HEK293 (cell line): Measurements from ENCODE around the gene OPCML.
A peak's percentile ranks its signal among the peaks of the same experiment; 100 is the strongest.

Experiments used
- CTCF ChIA-PET: fragments of 350-600 bp; formaldehyde crosslinking; extraction: SDS; loops from one replicate; lab custom pipeline; 2021; ENCODE audit warnings: antibody characterized with exemption; lab: Yijun Ruan, JAX
- POLR2A ChIA-PET: fragments of 300-600 bp; formaldehyde crosslinking; extraction: SDS; loops from one replicate; lab custom pipeline; 2020; ENCODE audit warnings: antibody characterized with exemption, inconsistent platforms; lab: Yijun Ruan, JAX
- H3K27ac ChIP-seq: fragments of 200-500 bp; sonication (Bioruptor generic); 2 replicates; pipeline ENCODE4 v1.5.1; 2014; ENCODE audit warnings: low read depth, low read length, control low read depth, inconsistent platforms; ENCODE audit errors: extremely low read depth
- H3K36me3 ChIP-seq, 2 experiments: fragments of 200-500 bp in 1 of 2; sonication (Bioruptor generic) in 1 of 2; 1 replicate in 1 of 2; 2 replicates in 1 of 2; pipeline ENCODE4 v1.5.1; 2014 to 2017; ENCODE audit warnings: inconsistent platforms in 2 of 2, low read length in 2 of 2; ENCODE audit not compliant: control insufficient read depth in 2 of 2, insufficient read depth in 1 of 2
- H3K4me1 ChIP-seq: fragments of 200-500 bp; sonication (Bioruptor generic); 2 replicates; pipeline ENCODE4 v1.5.1; 2014; ENCODE audit warnings: mild to moderate bottlenecking, low read length, inconsistent platforms; ENCODE audit not compliant: control insufficient read depth, insufficient read depth
- H3K4me3 ChIP-seq: 2 replicates; pipeline ENCODE4 v1.5.1; 2011; ENCODE audit warnings: low read depth, mild to moderate bottlenecking, control low read depth, low read length, moderate library complexity
- H3K9me3 ChIP-seq: fragments of 200-500 bp; sonication (Bioruptor generic); 2 replicates; pipeline ENCODE4 v1.5.1; 2014; ENCODE audit warnings: low read depth, low read length, inconsistent platforms; ENCODE audit not compliant: control insufficient read depth, insufficient read depth
- GFI1B ChIP-seq: fragments of 450-650 bp; formaldehyde crosslinking; IDR thresholded peaks from 2 replicates; pipeline ENCODE4 v1.5.1; 2016; ENCODE audit warnings: missing biosample characterization, missing genetic modification characterization
- GLI4 ChIP-seq: fragments of 450-650 bp; formaldehyde crosslinking; IDR thresholded peaks from 2 replicates; pipeline ENCODE4 v1.5.1; 2016; ENCODE audit warnings: missing biosample characterization, missing genetic modification characterization
- RBAK ChIP-seq: fragments of 450-650 bp; formaldehyde crosslinking; IDR thresholded peaks from 2 replicates; pipeline ENCODE4 v1.5.1; 2016; ENCODE audit warnings: missing biosample characterization, missing genetic modification characterization
- SALL2 ChIP-seq: fragments of 450-650 bp; formaldehyde crosslinking; IDR thresholded peaks from 2 replicates; pipeline ENCODE4 v1.5.0; 2017; ENCODE audit warnings: missing biosample characterization, mild to moderate bottlenecking, missing genetic modification characterization, borderline replicate concordance
- ZBTB1 ChIP-seq: fragments of 450-650 bp; formaldehyde crosslinking; IDR thresholded peaks from 2 replicates; pipeline ENCODE4 v1.5.1; 2016; ENCODE audit warnings: missing biosample characterization, missing genetic modification characterization
- ZBTB17 ChIP-seq: fragments of 450-650 bp; formaldehyde crosslinking; IDR thresholded peaks from 2 replicates; pipeline ENCODE4 v1.5.1; 2016; ENCODE audit warnings: missing biosample characterization, missing genetic modification characterization
- ZBTB20 ChIP-seq: fragments of 450-650 bp; formaldehyde crosslinking; IDR thresholded peaks from 2 replicates; pipeline ENCODE4 v1.5.1; 2016; ENCODE audit warnings: missing biosample characterization, missing genetic modification characterization
- ZFP3 ChIP-seq: fragments of 450-650 bp; formaldehyde crosslinking; IDR thresholded peaks from 2 replicates; pipeline ENCODE4 v1.5.1; 2016; ENCODE audit warnings: low read depth, missing biosample characterization, missing genetic modification characterization
- ZNF112 ChIP-seq: fragments of 450-650 bp; formaldehyde crosslinking; IDR thresholded peaks from 2 replicates; pipeline ENCODE4 v1.5.0; 2017; ENCODE audit warnings: missing biosample characterization, missing genetic modification characterization
- ZNF132 ChIP-seq: fragments of 450-650 bp; formaldehyde crosslinking; IDR thresholded peaks from 2 replicates; pipeline ENCODE4 v1.5.1; 2017; ENCODE audit warnings: missing biosample characterization, missing genetic modification characterization, borderline replicate concordance
- ZNF157 ChIP-seq: fragments of 450-650 bp; formaldehyde crosslinking; IDR thresholded peaks from 2 replicates; pipeline ENCODE4 v1.5.1; 2016; ENCODE audit warnings: missing biosample characterization, missing genetic modification characterization
- ZNF19 ChIP-seq: fragments of 450-650 bp; formaldehyde crosslinking; IDR thresholded peaks from 2 replicates; pipeline ENCODE4; 2016; ENCODE audit warnings: missing biosample characterization, missing genetic modification characterization, low read depth
- ZNF24 ChIP-seq: fragments of 450-650 bp; formaldehyde crosslinking; IDR thresholded peaks from 2 replicates; pipeline ENCODE4 v1.5.1; 2016; ENCODE audit warnings: missing biosample characterization, missing genetic modification characterization
- ZNF391 ChIP-seq: fragments of 450-650 bp; formaldehyde crosslinking; IDR thresholded peaks from 2 replicates; pipeline ENCODE4 v1.5.1; 2016; ENCODE audit warnings: low read depth, missing biosample characterization, missing genetic modification characterization, borderline replicate concordance
- ZNF426 ChIP-seq: fragments of 450-650 bp; formaldehyde crosslinking; IDR thresholded peaks from 2 replicates; pipeline ENCODE4 v1.5.1; 2017; ENCODE audit warnings: missing biosample characterization, missing genetic modification characterization, mild to moderate bottlenecking, inconsistent platforms, moderate library complexity
- ZNF544 ChIP-seq: fragments of 450-650 bp; formaldehyde crosslinking; IDR thresholded peaks from 2 replicates; pipeline ENCODE4 v1.5.0; 2017; ENCODE audit warnings: missing biosample characterization, missing genetic modification characterization
- ZNF558 ChIP-seq: fragments of 450-650 bp; formaldehyde crosslinking; IDR thresholded peaks from 2 replicates; pipeline ENCODE4 v1.5.1; 2016; ENCODE audit warnings: missing biosample characterization, missing genetic modification characterization
- ZNF610 ChIP-seq: fragments of 450-650 bp; formaldehyde crosslinking; IDR thresholded peaks from 2 replicates; pipeline ENCODE4 v1.5.1; 2016; ENCODE audit warnings: missing biosample characterization, missing genetic modification characterization, borderline replicate concordance
- ZNF76 ChIP-seq: fragments of 450-650 bp; formaldehyde crosslinking; IDR thresholded peaks from 2 replicates; pipeline ENCODE4; 2016; ENCODE audit warnings: low read depth, missing biosample characterization, missing genetic modification characterization, borderline replicate concordance
- ZNF768 ChIP-seq: fragments of 450-650 bp; formaldehyde crosslinking; IDR thresholded peaks from 2 replicates; pipeline ENCODE4 v1.5.1; 2018; ENCODE audit warnings: missing biosample characterization, mild to moderate bottlenecking, missing genetic modification characterization
- ZXDB ChIP-seq: fragments of 450-650 bp; formaldehyde crosslinking; IDR thresholded peaks from 2 replicates; pipeline ENCODE4 v1.5.1; 2016; ENCODE audit warnings: missing biosample characterization, missing genetic modification characterization
- TF ChIP-seq, protein P1 (sequence below): fragments of 450-650 bp; formaldehyde crosslinking; IDR thresholded peaks from 2 replicates; pipeline ENCODE4 v1.5.1; 2017; ENCODE audit warnings: missing biosample characterization, missing genetic modification characterization
- TF ChIP-seq, protein P2 (sequence below): fragments of 450-650 bp; formaldehyde crosslinking; IDR thresholded peaks from 2 replicates; pipeline ENCODE4 v1.5.1; 2016; ENCODE audit warnings: missing biosample characterization, missing genetic modification characterization
- TF ChIP-seq, protein P3 (sequence below): fragments of 450-650 bp; formaldehyde crosslinking; conservative IDR thresholded peaks from 2 replicates; pipeline ENCODE4 v1.5.1; 2016; ENCODE audit warnings: low read depth, missing biosample characterization, missing genetic modification characterization

OPCML gene

DNA sequence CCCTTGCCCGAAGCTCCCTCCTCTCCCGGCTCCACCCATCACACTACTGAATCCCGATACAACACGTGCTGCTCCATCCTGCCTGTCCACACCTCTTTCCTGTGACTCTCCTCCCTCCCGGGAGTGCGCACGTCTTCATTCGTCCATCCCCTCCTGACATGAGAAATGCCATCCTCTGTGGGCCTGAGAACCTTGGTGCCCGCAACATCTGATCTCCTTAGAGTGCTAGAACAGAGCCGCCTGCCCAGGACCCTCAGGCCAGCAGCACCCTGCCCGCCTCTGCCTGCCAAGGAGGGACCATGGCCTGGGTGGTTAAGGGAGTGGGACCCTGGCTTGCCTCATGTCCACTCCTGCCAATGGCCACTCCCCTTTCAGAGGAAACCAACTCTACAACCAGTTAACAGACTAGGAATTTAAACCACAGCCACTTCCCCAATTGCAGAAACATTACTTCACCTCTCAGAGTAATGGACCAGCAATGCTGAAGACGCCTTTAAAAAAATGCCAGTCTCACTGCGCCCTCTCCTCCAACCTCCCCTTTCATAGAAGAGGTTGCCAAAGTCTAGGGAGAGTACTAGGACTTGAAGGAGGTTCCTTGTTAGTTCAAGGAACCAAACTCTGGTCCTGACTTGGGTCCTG, 466.3 kb downstream of the OPCML start (continued):
- TF ChIP-seq ZFP3 (tag by site-specific recombination) (no peak), ZNF426 (tag by site-specific recombination) (no peak), ZXDB (tag by site-specific recombination) (no peak), ZNF24 (tag by site-specific recombination) (no peak), ZBTB17 (tag by site-specific recombination) (no peak), ZBTB20 (tag by site-specific recombination) (no peak), ZNF132 (tag by site-specific recombination) (no peak), SALL2 (no peak), ZNF391 (tag by site-specific recombination) (no peak), ZNF19 (tag by site-specific recombination) (no peak)
- TF ChIP-seq, protein P1, sequence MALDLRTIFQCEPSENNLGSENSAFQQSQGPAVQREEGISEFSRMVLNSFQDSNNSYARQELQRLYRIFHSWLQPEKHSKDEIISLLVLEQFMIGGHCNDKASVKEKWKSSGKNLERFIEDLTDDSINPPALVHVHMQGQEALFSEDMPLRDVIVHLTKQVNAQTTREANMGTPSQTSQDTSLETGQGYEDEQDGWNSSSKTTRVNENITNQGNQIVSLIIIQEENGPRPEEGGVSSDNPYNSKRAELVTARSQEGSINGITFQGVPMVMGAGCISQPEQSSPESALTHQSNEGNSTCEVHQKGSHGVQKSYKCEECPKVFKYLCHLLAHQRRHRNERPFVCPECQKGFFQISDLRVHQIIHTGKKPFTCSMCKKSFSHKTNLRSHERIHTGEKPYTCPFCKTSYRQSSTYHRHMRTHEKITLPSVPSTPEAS: no peak

DNA sequence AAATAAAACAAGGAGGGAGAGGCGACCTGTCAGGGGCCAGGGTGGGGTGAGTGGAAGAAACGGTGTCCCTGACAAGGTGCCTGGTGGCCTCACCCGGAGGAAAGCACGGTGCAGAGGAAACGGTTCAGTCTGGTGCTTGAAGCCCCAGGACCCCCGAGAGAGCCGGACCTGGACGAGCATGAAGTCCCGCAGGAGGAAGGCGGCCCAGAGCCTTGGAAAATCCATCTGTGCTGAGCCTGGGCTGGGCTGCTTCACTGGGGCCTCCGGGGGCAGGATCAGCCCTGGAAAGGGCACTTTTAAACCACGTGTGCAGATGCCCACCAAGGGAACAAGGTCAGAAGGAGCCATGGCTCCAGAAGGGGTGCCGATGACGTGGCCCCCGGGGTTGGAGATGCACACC, 467.3 kb downstream of the OPCML start:
- no peak overlapping the region for H3K27ac ChIP-seq
- H3K9me3 ChIP-seq: no peaks in the 10 kb centered on the region
- no peak overlapping the region for H3K4me3 ChIP-seq
- TF ChIP-seq ZNF610 (tag by site-specific recombination) (no peak), ZNF558 (tag by site-specific recombination) (no peak), GFI1B (tag by site-specific recombination) (no peak), ZNF76 (no peak), ZBTB1 (no peak)
- TF ChIP-seq, protein P2, sequence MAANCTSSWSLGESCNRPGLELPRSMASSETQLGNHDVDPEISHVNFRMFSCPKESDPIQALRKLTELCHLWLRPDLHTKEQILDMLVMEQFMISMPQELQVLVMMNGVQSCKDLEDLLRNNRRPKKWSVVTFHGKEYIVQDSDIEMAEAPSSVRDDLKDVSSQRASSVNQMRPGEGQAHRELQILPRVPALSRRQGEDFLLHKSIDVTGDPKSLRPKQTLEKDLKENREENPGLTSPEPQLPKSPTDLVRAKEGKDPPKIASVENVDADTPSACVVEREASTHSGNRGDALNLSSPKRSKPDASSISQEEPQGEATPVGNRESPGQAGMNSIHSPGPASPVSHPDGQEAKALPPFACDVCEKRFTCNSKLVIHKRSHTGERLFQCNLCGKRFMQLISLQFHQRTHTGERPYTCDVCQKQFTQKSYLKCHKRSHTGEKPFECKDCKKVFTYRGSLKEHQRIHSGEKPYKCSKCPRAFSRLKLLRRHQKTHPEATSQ: no peak
- ChIA-PET CTCF (interaction anchor here (0.7 to 1.7 kb wide), 8 partner anchors 12 to 1370 kb away, joined by 3 to 10 read pairs (median 4); no protein-coding TSS in a partner anchor), POLR2A (no interaction called here)
- H3K36me3 ChIP-seq: no peaks in the 10 kb centered on the region
- no peaks in the 10 kb centered on the region for H3K4me1 ChIP-seq

DNA sequence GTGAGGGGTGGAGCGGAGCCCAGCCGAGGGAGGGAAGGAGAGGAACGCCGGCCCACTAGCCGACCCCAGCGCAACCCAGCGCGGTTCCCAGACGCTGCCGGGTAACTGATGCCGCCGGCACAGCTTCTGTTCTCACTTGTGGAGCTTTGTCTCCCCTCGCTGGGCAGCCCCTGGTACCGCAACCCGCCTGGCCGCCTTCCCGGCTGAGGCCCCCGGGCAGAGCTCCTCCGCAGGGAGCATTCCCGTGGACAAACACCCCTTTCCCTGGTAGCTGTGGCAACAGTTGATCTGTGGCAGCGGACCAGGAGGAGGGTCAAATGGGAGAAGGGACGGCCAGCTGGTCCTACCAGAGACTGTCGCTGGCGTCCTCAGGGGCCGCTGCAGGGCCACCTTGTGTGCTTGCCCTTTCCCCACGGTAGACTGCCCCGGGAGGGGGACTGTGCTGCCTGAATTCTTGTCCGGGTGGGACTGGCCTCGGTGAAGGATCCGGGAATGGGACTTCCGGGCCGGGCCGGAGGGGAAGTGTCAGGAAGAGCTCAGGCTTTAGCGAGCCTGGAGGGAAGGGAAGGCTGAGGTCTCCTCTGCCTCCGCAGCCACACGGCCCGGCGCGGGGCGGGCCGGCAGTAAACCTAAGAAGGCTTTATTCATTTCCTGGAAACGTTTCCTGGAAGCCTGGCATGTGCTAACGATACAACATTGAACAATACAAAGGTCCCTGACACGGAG, 468.0 kb downstream of the OPCML start:
- TF ChIP-seq ZNF157 (tag by site-specific recombination) (no peak), GLI4 (tag by site-specific recombination) (no peak), ZNF558 (tag by site-specific recombination) (no peak), ZNF112 (no peak), ZNF768 (tag by site-specific recombination) (no peak), ZNF544 (tag by site-specific recombination) (no peak), RBAK (tag by site-specific recombination) (no peak)
- TF ChIP-seq, protein P3, sequence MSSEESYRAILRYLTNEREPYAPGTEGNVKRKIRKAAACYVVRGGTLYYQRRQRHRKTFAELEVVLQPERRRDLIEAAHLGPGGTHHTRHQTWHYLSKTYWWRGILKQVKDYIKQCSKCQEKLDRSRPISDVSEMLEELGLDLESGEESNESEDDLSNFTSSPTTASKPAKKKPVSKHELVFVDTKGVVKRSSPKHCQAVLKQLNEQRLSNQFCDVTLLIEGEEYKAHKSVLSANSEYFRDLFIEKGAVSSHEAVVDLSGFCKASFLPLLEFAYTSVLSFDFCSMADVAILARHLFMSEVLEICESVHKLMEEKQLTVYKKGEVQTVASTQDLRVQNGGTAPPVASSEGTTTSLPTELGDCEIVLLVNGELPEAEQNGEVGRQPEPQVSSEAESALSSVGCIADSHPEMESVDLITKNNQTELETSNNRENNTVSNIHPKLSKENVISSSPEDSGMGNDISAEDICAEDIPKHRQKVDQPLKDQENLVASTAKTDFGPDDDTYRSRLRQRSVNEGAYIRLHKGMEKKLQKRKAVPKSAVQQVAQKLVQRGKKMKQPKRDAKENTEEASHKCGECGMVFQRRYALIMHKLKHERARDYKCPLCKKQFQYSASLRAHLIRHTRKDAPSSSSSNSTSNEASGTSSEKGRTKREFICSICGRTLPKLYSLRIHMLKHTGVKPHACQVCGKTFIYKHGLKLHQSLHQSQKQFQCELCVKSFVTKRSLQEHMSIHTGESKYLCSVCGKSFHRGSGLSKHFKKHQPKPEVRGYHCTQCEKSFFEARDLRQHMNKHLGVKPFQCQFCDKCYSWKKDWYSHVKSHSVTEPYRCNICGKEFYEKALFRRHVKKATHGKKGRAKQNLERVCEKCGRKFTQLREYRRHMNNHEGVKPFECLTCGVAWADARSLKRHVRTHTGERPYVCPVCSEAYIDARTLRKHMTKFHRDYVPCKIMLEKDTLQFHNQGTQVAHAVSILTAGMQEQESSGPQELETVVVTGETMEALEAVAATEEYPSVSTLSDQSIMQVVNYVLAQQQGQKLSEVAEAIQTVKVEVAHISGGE (tag by site-specific recombination): 0 out of 2 replicates have a peak, but pooled peaks have one; percentile 26
- Histone ChIP-seq H3K9me3 (no peaks in the 10 kb centered on the region), H3K36me3 (no peaks in the 10 kb centered on the region), H3K4me3 (peak overlapping the region; percentile 26), H3K4me1 (no peaks in the 10 kb centered on the region), H3K27ac (no peak overlapping the region)
- CTCF ChIA-PET: interaction anchor here (0.6 to 1.7 kb wide), 18 partner anchors 13 to 1375 kb away, joined by 3 to 10 read pairs (median 4); no protein-coding TSS in a partner anchor
- POLR2A ChIA-PET: no interaction called here
